BJ (cell line): ENCODE data around the gene TNXB. TPM values are rescaled to one million over a fixed set of nuclear protein-coding genes. Genes with fewer than 3 reads are reported as not detected.

ENCODE experiments used
- CTCF ChIA-PET: fragments of 350-600 bp; formaldehyde crosslinking; extraction: SDS; loops from one replicate; lab custom pipeline; 2021; ENCODE audit warnings: antibody characterized with exemption, inconsistent platforms; lab: Yijun Ruan, JAX
- POLR2A ChIA-PET: fragments of 300-600 bp; sonication (Branson Sonifier 250); formaldehyde crosslinking; extraction: SDS; loops from one replicate; lab custom pipeline; 2021; ENCODE audit warnings: antibody characterized with exemption; lab: Charles Lee
- DNase-seq: peaks from one replicate; pipeline ENCODE4 v3.0.0-alpha.2; 2011; ENCODE audit warnings: low read depth
- H3K27me3 ChIP-seq: 2 replicates; pipeline ENCODE4 v1.6.0; 2011; ENCODE audit warnings: low read length; ENCODE audit not compliant: control insufficient read depth, insufficient read depth
- H3K36me3 ChIP-seq: 2 replicates; pipeline ENCODE4 v1.5.1; 2011; ENCODE audit warnings: low read length; ENCODE audit not compliant: control insufficient read depth, insufficient read depth
- H3K4me3 ChIP-seq: 2 replicates; pipeline ENCODE4 v1.5.1; 2011; ENCODE audit warnings: low read depth, mild to moderate bottlenecking, control low read depth, low read length
- polyA plus RNA-seq: library from polyadenylated mRNA; depleted of rRNA; stranded (reverse); fragments of >200 nt; gene quantifications from 2 replicates; pipeline ENCODE4 v1.2.3, GENCODE V29; 2011
- TF ChIP-seq, protein P1 (sequence below): IDR thresholded peaks from 2 replicates; pipeline ENCODE4 v1.5.1; 2011; ENCODE audit warnings: low read depth, mild to moderate bottlenecking, control low read depth, inconsistent platforms, low read length, moderate library complexity; ENCODE audit not compliant: insufficient read depth

Gene TNXB
- polyA plus RNA-seq, 1 experiment, result 0.60 TPM

DNA sequence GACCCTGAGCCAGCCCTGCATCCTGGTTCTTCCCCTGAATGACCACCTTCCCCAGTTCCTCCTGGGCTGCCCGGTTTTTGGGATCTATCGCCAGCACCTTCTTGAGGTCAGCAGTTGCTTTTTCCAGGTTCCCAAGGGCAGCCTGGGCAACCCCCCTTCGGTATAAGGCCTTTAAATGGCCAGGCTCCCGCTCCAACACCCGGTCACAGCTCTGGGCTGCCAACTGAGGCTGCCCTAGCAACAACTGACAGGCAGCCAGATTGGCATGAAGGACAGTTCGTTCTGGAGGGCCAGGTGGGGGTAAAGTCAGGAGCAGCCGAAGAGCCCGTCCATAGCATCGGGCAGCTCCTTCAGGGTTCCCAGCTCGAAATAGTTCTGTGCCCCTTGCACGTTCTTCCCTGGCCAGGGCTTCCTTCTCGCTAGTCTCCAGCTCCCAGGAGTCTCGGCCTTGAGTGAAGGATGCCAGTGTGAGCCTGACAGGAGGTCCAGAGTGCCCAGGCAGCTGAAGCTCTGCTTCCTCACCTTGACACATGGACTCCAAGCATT, 19.7 kb upstream of the TNXB start:
- H3K27me3 ChIP-seq, result no peaks in the 10 kb centered on the region
- TF ChIP-seq, protein P1, sequence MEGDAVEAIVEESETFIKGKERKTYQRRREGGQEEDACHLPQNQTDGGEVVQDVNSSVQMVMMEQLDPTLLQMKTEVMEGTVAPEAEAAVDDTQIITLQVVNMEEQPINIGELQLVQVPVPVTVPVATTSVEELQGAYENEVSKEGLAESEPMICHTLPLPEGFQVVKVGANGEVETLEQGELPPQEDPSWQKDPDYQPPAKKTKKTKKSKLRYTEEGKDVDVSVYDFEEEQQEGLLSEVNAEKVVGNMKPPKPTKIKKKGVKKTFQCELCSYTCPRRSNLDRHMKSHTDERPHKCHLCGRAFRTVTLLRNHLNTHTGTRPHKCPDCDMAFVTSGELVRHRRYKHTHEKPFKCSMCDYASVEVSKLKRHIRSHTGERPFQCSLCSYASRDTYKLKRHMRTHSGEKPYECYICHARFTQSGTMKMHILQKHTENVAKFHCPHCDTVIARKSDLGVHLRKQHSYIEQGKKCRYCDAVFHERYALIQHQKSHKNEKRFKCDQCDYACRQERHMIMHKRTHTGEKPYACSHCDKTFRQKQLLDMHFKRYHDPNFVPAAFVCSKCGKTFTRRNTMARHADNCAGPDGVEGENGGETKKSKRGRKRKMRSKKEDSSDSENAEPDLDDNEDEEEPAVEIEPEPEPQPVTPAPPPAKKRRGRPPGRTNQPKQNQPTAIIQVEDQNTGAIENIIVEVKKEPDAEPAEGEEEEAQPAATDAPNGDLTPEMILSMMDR, result no peak
- no peaks in the 10 kb centered on the region for H3K36me3 ChIP-seq
- ChIA-PET CTCF (interaction anchor here (0.9 to 5.0 kb wide), 7 partner anchors 11 to 48 kb away, joined by 3 to 51 read pairs (median 4); partner anchors contain the start of gene PRRT1), POLR2A (interaction anchor here (1.0 kb wide), 1 partner anchor 36 kb away, joined by 3 read pairs; no protein-coding TSS in a partner anchor)
- H3K4me3 ChIP-seq, result no peak overlapping the region
- DNase-seq, result no peak

DNA sequence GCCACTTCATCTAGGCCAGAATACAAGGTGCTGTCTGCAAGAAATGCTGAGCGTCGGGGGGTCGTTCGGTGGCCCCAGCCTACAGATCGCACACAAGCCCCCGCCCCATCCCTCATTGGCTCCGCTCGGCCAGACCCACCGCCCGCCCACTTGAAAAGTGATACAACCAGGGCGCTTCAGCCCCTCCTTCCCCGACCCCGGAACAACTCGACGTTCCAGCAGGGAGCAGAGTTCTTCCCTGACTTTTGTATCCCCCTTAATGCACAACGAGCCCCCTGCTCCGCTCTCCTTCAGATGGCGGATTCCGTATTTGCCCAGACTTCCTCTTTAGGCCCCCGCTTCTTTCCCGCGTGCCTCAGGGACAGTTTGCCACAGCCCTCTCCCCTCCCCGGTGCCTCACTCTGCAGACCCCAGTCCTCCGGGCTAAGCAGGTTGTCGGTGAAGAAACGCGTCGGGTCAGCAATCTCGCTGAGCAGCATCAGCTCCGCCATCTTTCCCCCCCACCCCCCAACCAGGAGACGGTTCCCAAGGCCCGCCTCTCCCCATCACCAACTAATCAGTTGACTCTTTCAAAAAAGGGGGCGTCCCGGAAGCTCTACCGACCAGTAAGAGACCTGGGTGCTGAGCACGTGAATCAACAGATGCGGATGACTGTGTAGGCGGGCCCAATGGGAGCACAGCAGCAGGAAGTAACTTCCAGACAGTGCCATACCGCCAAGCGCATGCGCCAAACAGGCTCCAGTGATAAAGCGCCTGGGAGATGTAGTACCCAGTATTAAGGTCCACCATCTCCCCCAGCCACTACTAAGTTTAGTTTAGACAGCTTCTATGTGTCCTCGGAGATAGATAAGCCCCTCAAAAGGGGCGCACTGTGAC, 18.8 kb upstream of the TNXB start, which contains the start of gene ATF6B:
TSS of gene ATF6B (minus strand) at position 530 of the 876 bp plus-strand sequence. CDS start at position 491, 39 bp downstream.
- no peaks in the 10 kb centered on the region for H3K27me3 ChIP-seq
- H3K4me3 ChIP-seq, result peak within 1 kb of the TSS; percentile 79
- ChIA-PET POLR2A (interaction anchor here (1.0 kb wide), 1 partner anchor 35 kb away, joined by 3 read pairs; no protein-coding TSS in a partner anchor), CTCF (interaction anchor here (1.0 to 5.0 kb wide), 7 partner anchors 10 to 118 kb away, joined by 3 to 51 read pairs (median 3); no protein-coding TSS in a partner anchor)
- H3K36me3 ChIP-seq, result no peaks in the 10 kb centered on the region
- TF ChIP-seq, protein P1, result no peak
- peak; percentile 99 for DNase-seq

DNA sequence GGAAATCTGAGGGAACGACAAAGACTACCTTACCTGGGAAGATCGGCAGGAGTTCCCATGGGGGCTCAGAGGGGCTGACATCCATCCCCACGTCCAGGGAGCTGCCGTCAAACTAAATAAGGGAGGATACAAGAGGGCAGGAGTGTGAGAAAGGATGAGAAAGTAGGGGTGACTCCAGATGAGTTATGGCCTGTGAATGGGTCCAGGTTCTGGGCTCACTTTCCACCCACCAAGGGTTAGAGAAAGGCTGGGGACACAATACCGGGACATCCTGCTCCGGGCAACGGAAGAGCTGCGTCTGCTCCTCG, 18.2 kb upstream of the TNXB start:
- POLR2A ChIA-PET, result no interaction called here

GRCh38 chr6:32126880-32127279, 17.7 kb upstream of the TNXB start:
- Histone ChIP-seq H3K27me3 (no peaks in the 10 kb centered on the region), H3K4me3 (peak overlapping the region; percentile 79), H3K36me3 (peaks cover 3% of the 10 kb centered on the region)
- POLR2A ChIA-PET, result no interaction called here
- CTCF ChIA-PET, result interaction anchor here (0.8 to 5.0 kb wide), 6 partner anchors 9 to 119 kb away, joined by 3 to 51 read pairs (median 3); no protein-coding TSS in a partner anchor
- TF ChIP-seq, protein P1, result no peak
- DNase-seq, result no peak

More for the DNA sequence above, 18.2 kb upstream of the TNXB start:
- TF ChIP-seq, protein P1, result no peak
- CTCF ChIA-PET, result interaction anchor here (0.8 to 5.0 kb wide), 6 partner anchors 9 to 118 kb away, joined by 3 to 51 read pairs (median 3); no protein-coding TSS in a partner anchor
- Histone ChIP-seq H3K27me3 (no peaks in the 10 kb centered on the region), H3K4me3 (peak overlapping the region; percentile 79), H3K36me3 (no peaks in the 10 kb centered on the region)
- DNase-seq, result no peak

GRCh38 chr6:32123681-32124080, 14.5 kb upstream of the TNXB start:
- TF ChIP-seq, protein P1, result no peak
- CTCF ChIA-PET, result no interaction called here
- POLR2A ChIA-PET, result no interaction called here

More at GRCh38 chr6:32123681-32124080, 14.5 kb upstream of the TNXB start:
- Histone ChIP-seq H3K36me3 (peaks cover 14% of the 10 kb centered on the region), H3K27me3 (no peaks in the 10 kb centered on the region), H3K4me3 (no peak overlapping the region)
- DNase-seq, result no peak
